NCI-H2081 treated with DMSO at 0.1 percent for 48 hours (cell line): ENCODE data around the gene GABBR1.

Source experiments
- DNase-seq: peaks from one replicate; lab custom pipeline; 2025; lab: John Stamatoyannopoulos, UW

The GABBR1 gene

DNA sequence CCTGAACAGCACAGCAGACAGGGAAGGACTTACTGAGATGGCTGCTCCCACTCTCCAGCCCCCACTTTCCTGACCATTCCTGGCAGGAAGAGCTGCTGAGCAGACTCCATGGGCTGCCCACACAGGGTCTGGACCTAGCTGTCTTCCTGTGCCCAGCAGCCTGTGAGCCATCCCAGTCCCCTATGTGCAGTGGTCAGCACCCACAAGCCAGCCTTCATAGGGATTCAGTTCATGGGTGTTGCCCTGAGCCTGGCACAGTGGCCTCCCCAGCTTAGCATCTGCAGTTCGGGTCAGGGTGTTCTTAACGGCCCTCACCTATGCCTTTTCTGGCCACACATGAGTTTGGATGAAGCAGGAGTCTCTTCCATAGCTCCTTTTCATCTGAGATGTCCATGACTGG lies 105.4 kb downstream of the GABBR1 start:
- DNase-seq: no peak

DNA sequence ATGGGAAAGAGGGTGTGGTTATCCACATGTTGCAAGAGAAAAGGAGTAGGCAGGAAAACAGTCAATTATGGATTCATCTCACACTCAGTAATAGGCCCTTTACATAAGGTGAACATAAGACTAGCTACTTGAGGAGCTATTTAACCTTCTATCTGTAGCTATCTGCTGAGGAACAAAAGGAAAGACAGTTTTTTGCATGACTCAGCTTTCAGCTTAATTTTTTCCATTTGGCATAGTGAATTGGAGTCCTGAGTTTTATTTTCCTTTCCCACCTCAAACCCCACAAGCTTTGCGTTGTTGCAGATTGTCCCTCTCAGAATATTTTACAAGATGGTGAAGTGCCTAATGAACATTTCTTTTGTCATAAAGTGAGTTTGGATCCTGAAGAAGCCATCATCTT lies 105.9 kb downstream of the GABBR1 start:
- DNase-seq: no peak

GRCh38 chr6:29525311-29525639 lies 107.7 kb downstream of the GABBR1 start:
- DNase-seq: no peak

GRCh38 chr6:29524444-29525310 lies 108.3 kb downstream of the GABBR1 start:
- no peak for DNase-seq

- DNase-seq: no peak
Measured at GRCh38 chr6:29524044-29524443, 108.9 kb downstream of the GABBR1 start.

GRCh38 chr6:29522227-29522626 lies 110.8 kb downstream of the GABBR1 start:
- no peak for DNase-seq

- no peak for DNase-seq
Measured at GRCh38 chr6:29521006-29521680, 111.8 kb downstream of the GABBR1 start.

DNA sequence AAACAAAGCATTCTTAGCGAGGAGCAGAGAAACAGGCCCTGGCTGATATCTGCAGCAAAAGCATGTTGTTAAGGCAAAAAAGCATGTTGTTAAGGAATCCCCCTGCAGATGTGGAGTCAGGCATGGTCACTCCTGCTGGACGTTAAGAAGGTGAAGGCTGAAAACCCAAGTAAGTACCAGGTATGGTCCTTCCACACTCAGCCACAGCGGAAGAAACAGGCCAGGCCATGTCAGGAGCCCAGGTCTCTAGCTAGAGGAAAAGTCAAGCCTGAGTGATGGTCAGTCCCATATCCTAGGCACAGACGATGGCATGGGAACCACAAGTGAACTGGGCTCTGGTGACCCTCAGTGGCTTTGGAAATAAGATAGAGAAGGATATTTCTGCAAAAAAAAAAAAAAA lies 112.8 kb downstream of the GABBR1 start:
- DNase-seq: no peak

GRCh38 chr6:29519291-29520010 lies 113.5 kb downstream of the GABBR1 start:
- DNase-seq: no peak

DNA sequence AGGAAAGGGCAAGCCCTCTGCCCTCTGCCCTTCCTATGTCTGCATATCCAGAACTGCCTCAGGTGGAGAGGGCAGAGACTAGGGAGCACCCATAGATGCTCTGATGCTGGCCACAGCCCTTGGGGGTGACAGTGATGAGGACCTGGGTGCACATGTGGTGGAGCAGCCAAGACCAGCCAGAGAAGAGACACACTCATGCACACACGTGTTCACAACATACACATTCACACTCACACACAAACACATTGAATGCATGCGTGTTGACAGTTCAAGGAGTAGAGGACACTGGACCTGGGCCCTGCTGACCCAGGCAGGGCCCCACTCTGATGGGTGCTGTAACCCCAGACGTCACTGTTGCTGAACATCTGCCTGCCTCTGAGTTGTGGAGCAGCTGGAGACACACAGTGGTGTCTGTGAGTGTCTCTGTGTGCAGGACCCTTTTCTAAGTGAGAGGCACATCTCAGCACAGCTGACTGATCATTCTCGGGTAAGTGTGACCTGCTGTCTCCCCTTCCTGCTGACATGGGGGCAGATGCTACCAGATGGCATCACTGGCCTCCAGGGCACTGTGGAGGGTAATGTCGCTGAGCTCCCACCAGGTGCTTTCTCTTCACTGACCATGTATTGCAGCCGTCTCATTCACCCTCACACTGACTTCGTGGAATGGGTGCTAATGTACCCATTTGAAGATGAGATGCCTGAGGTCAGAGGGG lies 115.1 kb downstream of the GABBR1 start:
- no peak for DNase-seq

- no peak for DNase-seq
Measured at GRCh38 chr6:29517245-29517644, 115.7 kb downstream of the GABBR1 start.

DNA sequence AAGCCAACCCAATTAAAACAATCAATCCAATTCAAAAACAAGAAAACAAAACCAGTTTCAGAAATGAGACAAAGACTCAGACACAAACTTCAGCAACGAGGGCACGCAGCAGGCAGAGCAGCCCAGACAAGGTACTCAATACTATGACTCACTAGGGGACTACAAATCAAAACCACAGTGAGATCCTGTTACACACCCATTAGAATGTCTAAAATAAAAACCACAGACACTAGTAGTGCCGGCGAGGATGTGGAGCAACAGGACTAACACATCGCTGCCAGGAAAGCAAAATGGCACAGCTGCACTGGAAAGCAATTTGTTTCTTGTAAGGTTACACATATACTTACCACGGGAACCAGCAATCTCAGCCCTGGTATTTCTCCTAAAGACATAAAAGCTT lies 116.9 kb downstream of the GABBR1 start:
- DNase-seq: no peak

- DNase-seq: no peak
Measured at GRCh38 chr6:29510746-29511300, 122.2 kb downstream of the GABBR1 start.

GRCh38 chr6:29510202-29510601 lies 122.8 kb downstream of the GABBR1 start:
- DNase-seq: no peak
